Endothelial cell (in vitro differentiated cells): ENCODE measurements around the gene DDX25. TPM values are rescaled to one million over a fixed set of nuclear protein-coding genes. Genes with fewer than 3 reads are reported as not detected.
"Not testable (repeated sequence)": the region's sequence is repeated elsewhere in the genome, so short reads cannot be mapped to it uniquely, and the experiment has no call there.

Experiments used
- DNase-seq: peaks from one replicate; pipeline ENCODE4 v3.0.0; 2021; ENCODE audit warnings: low spot score
- H3K27ac Mint-ChIP-seq: one replicate; pipeline ENCODE4 v1.8.0; 2021; ENCODE audit warnings: mixed read lengths, inconsistent platforms; ENCODE audit not compliant: unreplicated experiment
- H3K27me3 Mint-ChIP-seq: one replicate; pipeline ENCODE4 v1.8.0; 2021; ENCODE audit warnings: mild to moderate bottlenecking, moderate library complexity, mixed read lengths, inconsistent platforms; ENCODE audit not compliant: unreplicated experiment
- H3K36me3 Mint-ChIP-seq: one replicate; pipeline ENCODE4 v1.8.0; 2021; ENCODE audit warnings: mild to moderate bottlenecking, low read depth, mixed read lengths, inconsistent platforms; ENCODE audit not compliant: unreplicated experiment
- H3K4me1 Mint-ChIP-seq: one replicate; pipeline ENCODE4 v1.8.0; 2021; ENCODE audit warnings: mild to moderate bottlenecking, mixed read lengths, inconsistent platforms; ENCODE audit not compliant: unreplicated experiment
- H3K4me3 Mint-ChIP-seq: one replicate; pipeline ENCODE4 v1.8.0; 2021; ENCODE audit warnings: mild to moderate bottlenecking, mixed read lengths, inconsistent platforms; ENCODE audit not compliant: unreplicated experiment
- H3K9me3 Mint-ChIP-seq: one replicate; pipeline ENCODE4 v1.8.0; 2021; ENCODE audit warnings: mixed read lengths, inconsistent platforms; ENCODE audit not compliant: unreplicated experiment
- long read RNA-seq: library from polyadenylated mRNA; unstranded; transcript quantifications from one replicate; pipeline ENCODE4 v2.0.0, GENCODE V29; 2020; ENCODE audit not compliant: unreplicated experiment
- total RNA-seq: library from RNA; stranded (reverse); fragmentation: NEBNext Ultra II Directional; extraction: Animal tissue kit (Norgen Biotek cat#: 25700); gene quantifications from one replicate; pipeline ENCODE4 v1.2.1, GENCODE V29; 2021; ENCODE audit not compliant: unreplicated experiment
- TF ChIP-seq, protein P1 (sequence below): fragments of 200-600 bp; sonication (generic); IDR thresholded peaks from one replicate; pipeline ENCODE4 v1.5.0; 2021; ENCODE audit warnings: antibody characterized with exemption; ENCODE audit not compliant: unreplicated experiment

DDX25 gene
- total RNA-seq: 7.5 TPM
- long read RNA-seq, full-length matches to known transcripts: 6 of 9 reads
- long read RNA-seq, partial matches to known transcripts: 3 of 9 reads
- long read RNA-seq, other reads (novel, unspliced or antisense): 0 of 9 reads

DNA sequence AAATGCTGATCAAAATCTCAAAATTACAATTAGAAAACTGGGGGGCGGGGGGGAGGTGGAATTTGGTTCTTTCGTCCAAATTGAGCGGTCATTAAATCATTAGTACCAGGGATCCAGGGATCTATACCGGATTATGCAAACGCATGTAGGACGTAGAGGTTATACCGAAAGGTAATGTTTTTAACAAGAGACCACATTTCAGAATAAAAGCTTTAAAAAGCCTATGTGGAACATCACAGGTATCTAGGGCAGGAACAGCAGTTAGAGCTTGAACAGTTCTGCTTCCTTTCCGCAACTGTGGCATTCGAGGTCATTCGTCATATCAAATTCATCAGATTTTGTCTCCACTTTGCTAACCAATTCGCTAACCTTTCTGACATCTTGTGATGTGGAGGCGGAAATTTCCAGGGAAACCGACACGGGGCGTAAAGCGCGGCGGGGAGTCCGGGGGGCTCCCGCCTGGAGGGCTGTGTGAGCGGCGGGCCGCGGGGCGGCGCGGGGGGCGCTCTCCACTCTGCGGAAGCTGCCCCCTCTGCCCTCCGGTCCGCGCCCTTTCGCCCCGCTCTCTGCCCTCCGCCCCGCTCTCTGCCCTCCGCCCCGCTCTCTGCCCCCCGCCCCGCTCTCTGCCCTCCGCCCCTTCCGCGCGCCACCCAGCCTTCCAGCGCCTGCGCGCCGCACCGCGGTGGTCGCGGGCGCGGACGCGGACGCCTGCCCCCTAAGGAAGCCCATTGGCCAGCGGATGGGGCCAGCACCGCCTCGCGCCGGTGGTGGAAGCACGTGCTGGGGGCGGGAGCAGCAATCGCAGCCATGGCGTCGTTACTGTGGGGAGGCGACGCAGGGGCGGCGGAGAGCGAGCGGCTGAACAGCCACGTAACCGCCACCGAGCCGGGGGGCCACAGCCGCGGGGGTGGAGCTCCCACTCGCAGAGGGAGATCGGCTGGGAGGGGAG lies at the start of gene DDX25:
TSS of gene DDX25 (plus strand) at position 798 of the 949 bp plus-strand sequence. CDS start at position 808, 10 bp downstream.
- Mint-ChIP-seq H3K4me3 (peak within 1 kb of the TSS; percentile 97), H3K27me3 (peaks cover 6% of the 10 kb centered on the region), H3K36me3 (no peaks in the 10 kb centered on the region), H3K4me1 (peaks cover 15% of the 10 kb centered on the region), H3K9me3 (no peaks in the 10 kb centered on the region), H3K27ac (peak within 1 kb of the TSS; percentile 15)
- peak; percentile 69 for DNase-seq
- TF ChIP-seq, protein P1, sequence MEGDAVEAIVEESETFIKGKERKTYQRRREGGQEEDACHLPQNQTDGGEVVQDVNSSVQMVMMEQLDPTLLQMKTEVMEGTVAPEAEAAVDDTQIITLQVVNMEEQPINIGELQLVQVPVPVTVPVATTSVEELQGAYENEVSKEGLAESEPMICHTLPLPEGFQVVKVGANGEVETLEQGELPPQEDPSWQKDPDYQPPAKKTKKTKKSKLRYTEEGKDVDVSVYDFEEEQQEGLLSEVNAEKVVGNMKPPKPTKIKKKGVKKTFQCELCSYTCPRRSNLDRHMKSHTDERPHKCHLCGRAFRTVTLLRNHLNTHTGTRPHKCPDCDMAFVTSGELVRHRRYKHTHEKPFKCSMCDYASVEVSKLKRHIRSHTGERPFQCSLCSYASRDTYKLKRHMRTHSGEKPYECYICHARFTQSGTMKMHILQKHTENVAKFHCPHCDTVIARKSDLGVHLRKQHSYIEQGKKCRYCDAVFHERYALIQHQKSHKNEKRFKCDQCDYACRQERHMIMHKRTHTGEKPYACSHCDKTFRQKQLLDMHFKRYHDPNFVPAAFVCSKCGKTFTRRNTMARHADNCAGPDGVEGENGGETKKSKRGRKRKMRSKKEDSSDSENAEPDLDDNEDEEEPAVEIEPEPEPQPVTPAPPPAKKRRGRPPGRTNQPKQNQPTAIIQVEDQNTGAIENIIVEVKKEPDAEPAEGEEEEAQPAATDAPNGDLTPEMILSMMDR: no peak

DNA sequence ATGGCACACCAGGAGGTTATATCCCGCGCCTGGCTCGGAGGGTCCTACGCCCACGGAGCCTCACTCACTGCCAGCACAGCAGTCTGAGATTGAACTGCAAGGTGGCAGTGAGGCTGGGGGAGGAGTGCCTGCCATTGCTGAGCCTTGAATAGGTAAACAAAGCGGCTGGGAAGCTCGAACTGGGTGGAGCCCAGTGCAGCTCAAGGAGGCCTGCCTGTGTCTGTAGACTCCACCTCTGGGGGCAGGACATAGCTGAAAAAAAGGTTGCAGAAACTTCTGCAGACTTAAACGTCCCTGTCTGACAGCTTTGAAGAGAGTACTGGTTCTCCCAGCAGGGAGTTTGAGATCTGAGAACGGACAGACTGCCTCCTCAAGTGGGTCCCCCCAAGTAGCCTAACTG lies 46.6 kb upstream of the DDX25 start:
- H3K27me3 Mint-ChIP-seq, H3K9me3 Mint-ChIP-seq, DNase-seq, H3K36me3 Mint-ChIP-seq, H3K4me3 Mint-ChIP-seq, H3K27ac Mint-ChIP-seq, H3K4me1 Mint-ChIP-seq: not testable (repeated sequence)

GRCh38 chr11:125862786-125863185 lies 41.5 kb upstream of the DDX25 start:
- not testable (repeated sequence) for H3K36me3 Mint-ChIP-seq, H3K9me3 Mint-ChIP-seq, H3K4me1 Mint-ChIP-seq, H3K27ac Mint-ChIP-seq, H3K27me3 Mint-ChIP-seq, DNase-seq, H3K4me3 Mint-ChIP-seq

GRCh38 chr11:125865354-125865753 lies 39.0 kb upstream of the DDX25 start:
- not testable (repeated sequence) for H3K9me3 Mint-ChIP-seq, H3K4me1 Mint-ChIP-seq, H3K27ac Mint-ChIP-seq, H3K36me3 Mint-ChIP-seq, H3K4me3 Mint-ChIP-seq, DNase-seq, H3K27me3 Mint-ChIP-seq

DNA sequence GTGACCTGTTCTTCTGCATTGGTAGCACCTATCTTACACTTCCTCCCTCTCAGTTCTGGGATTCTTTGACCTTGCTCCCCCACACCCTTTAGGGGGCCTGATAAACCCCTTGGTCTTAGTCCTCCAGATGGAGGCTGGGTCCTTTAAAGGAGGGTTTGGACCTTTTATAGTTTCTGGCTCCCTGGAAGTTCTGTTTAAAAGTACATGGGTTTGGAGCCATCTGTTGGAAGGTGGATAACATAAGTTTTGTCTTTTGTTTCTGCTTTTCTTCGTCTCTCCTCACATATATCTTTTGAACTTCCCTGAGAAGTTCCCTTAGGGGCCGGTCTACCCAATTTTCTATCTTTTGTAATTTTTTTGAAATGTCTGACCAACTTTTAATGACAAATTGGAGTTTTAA lies 34.8 kb upstream of the DDX25 start:
- no peaks in the 10 kb centered on the region for H3K4me1 Mint-ChIP-seq
- TF ChIP-seq, protein P1: no peak
- H3K9me3 Mint-ChIP-seq: no peaks in the 10 kb centered on the region
- peaks cover 3% of the 10 kb centered on the region for H3K27me3 Mint-ChIP-seq
- no peak overlapping the region for H3K4me3 Mint-ChIP-seq
- no peak overlapping the region for H3K27ac Mint-ChIP-seq
- peaks cover 4% of the 10 kb centered on the region for H3K36me3 Mint-ChIP-seq
- DNase-seq: no peak

DNA sequence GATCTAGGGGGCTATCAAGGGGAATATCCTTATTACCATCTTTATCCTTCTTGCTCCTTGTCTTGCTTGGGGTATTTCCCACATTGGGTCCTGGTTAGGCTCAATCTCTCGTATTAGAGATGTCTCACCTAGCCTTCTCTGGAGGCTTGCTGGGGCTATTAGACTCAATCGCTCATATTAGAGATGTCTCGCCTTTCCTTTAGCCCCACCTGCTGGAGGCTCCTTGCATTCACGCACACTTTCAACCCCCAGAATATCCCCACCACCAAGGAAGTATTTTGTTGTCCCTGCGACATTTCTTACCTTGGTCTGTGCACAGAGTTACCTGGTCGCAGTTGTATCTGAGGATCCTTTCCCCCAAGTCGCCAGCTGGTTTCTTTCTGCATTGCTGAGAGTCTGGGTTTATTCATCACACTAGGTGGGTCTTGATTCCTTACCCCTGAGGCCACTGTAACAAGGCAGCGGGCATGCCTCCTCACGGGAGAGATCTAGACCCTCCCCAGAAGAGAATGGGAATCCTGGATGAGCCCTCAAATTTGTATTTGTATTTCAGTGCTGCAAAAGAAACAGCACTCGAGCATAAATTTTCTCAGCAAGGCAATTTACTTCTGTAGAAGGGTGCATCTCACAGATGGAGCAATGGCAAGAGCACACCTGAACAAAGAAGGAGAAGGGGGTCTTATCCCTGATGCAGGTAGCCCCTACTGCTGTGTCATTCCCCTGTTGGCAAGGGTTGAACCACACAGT lies 32.7 kb upstream of the DDX25 start:
- peaks cover 4% of the 10 kb centered on the region for H3K36me3 Mint-ChIP-seq
- H3K9me3 Mint-ChIP-seq: no peaks in the 10 kb centered on the region
- no peak overlapping the region for H3K4me3 Mint-ChIP-seq
- peak; percentile 56 for DNase-seq
- TF ChIP-seq, protein P1: peak; percentile 48
- no peaks in the 10 kb centered on the region for H3K27me3 Mint-ChIP-seq
- H3K4me1 Mint-ChIP-seq: no peaks in the 10 kb centered on the region
- H3K27ac Mint-ChIP-seq: no peak overlapping the region
